Activated naive CD8-positive, alpha-beta T cell (primary cell): ENCODE results near the gene SELENOV.

ENCODE experiments used
- H3K27ac Mint-ChIP-seq: one replicate; pipeline ENCODE4 v1.8.0; 2021; ENCODE audit warnings: mixed read lengths
- H3K27me3 Mint-ChIP-seq: one replicate; pipeline ENCODE4 v1.8.0; 2021; ENCODE audit warnings: mixed read lengths
- H3K36me3 Mint-ChIP-seq: one replicate; pipeline ENCODE4 v1.8.0; 2021; ENCODE audit warnings: mixed read lengths
- H3K4me1 Mint-ChIP-seq: one replicate; pipeline ENCODE4 v1.8.0; 2021; ENCODE audit warnings: low read depth, mixed read lengths
- H3K4me3 Mint-ChIP-seq: one replicate; pipeline ENCODE4 v1.8.0; 2021; ENCODE audit warnings: mild to moderate bottlenecking, mixed read lengths
- H3K9me3 Mint-ChIP-seq: one replicate; pipeline ENCODE4 v1.8.0; 2021; ENCODE audit warnings: low read depth, mixed read lengths

Gene SELENOV

DNA sequence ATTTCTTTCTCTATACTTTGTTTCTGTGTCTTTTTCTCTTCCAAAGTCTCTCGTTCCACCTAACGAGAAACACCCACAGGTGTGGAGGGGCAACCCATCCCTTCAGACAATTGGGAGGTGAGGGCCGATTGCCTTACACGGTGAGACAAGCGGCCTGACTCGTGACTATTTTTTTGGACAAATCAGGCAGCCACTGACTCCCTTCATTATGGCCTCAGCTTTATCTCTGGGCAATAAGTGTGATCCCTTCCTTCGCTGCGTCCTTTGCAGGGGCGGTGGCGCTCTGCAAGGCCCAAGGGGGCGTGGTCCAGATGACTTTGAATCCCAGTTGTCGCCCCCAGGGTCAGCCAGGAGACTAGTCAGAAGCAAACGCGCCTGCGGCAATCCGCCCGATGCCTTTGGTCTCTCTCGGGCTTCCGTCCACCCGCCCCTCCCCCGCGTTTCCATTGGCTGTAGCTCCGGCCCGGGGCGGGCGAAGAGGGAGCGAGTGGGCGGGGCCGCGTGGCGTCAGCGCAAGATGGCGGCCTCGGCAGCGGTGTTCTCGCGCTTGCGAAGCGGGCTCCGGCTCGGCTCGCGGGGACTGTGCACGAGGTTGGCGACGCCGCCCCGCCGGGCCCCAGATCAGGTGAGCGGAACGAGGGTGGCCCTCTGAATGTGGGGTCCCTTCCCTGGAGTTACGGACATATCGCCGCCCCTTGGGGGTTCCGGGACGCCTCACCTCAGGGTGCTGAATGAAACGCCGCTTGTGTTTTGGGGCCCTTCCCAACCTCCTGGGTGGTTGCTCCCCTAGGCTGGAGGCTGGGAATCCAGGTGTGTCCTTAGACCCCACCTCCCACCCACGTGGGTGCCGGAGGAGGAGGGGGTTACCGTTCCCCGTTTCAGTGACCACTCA is 34.4 kb upstream of the SELENOV start, which contains the start of gene TIMM50:
Gene TIMM50 (plus strand): TSS at position 502 of the 892 bp plus-strand sequence. CDS start 16 bp downstream, at position 518.
- no peaks in the 10 kb centered on the region for H3K36me3 Mint-ChIP-seq
- peak within 1 kb of the TSS; percentile 97 for H3K4me3 Mint-ChIP-seq
- H3K27ac Mint-ChIP-seq: peak within 1 kb of the TSS; percentile 89
- H3K9me3 Mint-ChIP-seq: no peaks in the 10 kb centered on the region
- no peaks in the 10 kb centered on the region for H3K27me3 Mint-ChIP-seq
- peaks cover 24% of the 10 kb centered on the region for H3K4me1 Mint-ChIP-seq

DNA sequence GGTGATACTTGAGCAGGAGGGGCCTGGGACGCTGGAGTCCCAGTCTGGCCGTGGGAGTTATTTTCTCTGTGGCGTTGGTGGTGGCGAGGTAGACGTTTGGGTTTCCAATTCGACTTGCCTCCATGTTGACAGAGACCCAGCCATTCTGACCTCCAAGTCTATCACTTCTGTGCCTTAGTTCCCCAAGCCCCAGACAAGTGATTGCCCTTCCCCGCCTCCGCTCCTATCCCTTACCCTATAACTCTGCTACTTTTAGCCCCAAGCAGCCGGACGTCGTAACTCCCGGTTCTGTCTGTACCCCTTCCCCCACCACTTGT is 33.8 kb upstream of the SELENOV start:
- H3K9me3 Mint-ChIP-seq: no peaks in the 10 kb centered on the region
- H3K4me1 Mint-ChIP-seq: peaks cover 24% of the 10 kb centered on the region
- no peaks in the 10 kb centered on the region for H3K36me3 Mint-ChIP-seq
- peak overlapping the region; percentile 89 for H3K27ac Mint-ChIP-seq
- no peaks in the 10 kb centered on the region for H3K27me3 Mint-ChIP-seq
- H3K4me3 Mint-ChIP-seq: peak overlapping the region; percentile 97

DNA sequence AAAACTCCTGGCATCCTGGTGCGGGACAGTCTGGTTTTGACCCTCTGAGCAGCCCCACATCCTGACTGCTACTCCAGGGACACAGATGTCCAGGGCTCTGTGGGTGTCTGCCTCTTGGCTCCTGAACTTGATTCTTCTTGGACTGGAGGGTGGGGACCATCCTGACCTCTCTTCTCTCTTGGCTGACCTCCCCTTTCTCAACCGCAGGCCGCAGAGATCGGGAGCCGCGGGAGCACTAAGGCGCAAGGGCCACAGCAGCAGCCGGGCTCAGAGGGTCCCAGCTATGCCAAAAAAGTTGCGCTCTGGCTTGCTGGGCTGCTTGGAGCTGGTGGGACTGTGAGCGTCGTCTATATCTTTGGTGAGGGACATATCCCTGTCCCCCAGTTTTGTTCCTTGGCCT is 33.3 kb upstream of the SELENOV start:
- H3K27me3 Mint-ChIP-seq: no peaks in the 10 kb centered on the region
- H3K36me3 Mint-ChIP-seq: peaks cover under 1% of the 10 kb centered on the region
- H3K27ac Mint-ChIP-seq: peak overlapping the region; percentile 89
- no peaks in the 10 kb centered on the region for H3K9me3 Mint-ChIP-seq
- peaks cover 24% of the 10 kb centered on the region for H3K4me1 Mint-ChIP-seq
- peak overlapping the region; percentile 97 for H3K4me3 Mint-ChIP-seq

DNA sequence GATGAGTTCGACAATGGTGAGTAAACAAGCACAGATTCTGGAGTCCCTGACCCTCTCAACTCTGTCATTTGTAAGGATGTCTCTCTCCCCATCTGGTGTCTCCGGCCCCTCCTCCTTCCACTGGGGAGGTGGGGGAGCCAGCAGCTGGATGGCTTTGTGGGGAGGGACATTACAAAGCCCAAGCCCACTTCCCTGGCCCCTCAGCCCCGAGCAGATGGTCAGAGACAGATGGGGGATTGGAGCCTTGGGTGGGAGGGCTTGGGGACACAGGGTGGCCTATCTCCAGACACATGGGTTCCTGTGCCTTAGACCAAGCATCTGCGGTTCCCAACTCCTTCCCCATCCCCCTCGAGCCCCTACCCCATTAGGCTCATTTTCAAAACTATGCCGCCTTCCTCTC is 31.8 kb upstream of the SELENOV start:
- Mint-ChIP-seq H3K9me3 (no peaks in the 10 kb centered on the region), H3K27me3 (no peaks in the 10 kb centered on the region), H3K4me3 (peak overlapping the region; percentile 63), H3K27ac (peak overlapping the region; percentile 16), H3K36me3 (peaks cover 2% of the 10 kb centered on the region), H3K4me1 (peaks cover 24% of the 10 kb centered on the region)

DNA sequence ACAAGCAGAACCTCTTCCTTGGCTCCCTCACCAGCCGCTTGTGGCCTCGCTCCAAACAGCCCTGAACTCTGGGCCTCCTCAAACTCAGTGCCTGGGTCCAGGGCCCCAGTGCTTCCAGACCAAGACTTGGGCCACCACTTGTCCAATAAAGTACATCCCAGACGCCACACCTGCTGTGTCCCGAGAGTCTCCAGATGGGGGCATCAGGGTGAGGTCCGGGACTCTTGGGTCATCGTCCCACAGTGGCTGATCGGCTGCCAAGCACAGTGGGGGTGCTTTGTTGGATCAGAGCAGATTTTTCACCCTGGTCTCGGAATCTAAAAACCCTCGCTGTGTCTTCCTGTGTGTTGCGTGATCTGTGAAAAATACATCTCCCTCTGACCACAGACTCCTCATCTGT is 25.2 kb upstream of the SELENOV start:
- no peak overlapping the region for H3K4me3 Mint-ChIP-seq
- no peaks in the 10 kb centered on the region for H3K4me1 Mint-ChIP-seq

DNA sequence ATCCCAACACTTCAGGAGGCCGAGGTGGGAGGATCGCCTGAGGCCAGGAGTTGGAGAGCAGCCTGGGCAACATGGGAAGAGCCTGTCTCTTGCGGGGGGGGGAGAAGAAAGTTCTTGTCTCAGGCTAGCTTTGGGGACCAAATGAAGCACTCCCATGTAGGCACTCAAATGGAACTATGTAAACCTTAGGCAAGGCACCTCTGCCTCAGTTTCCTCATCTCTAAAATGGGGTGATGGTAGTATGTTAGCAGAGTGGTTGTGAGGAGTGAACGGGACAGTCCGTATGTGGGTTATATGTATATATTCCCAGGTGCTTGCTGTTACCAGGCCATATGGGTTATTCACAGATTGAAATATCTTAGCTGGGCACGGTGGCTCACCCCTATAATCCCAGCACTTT is 22.7 kb upstream of the SELENOV start:
- H3K4me1 Mint-ChIP-seq: no peaks in the 10 kb centered on the region
- no peak overlapping the region for H3K27ac Mint-ChIP-seq
- no peaks in the 10 kb centered on the region for H3K9me3 Mint-ChIP-seq
- peaks cover 4% of the 10 kb centered on the region for H3K36me3 Mint-ChIP-seq
- H3K27me3 Mint-ChIP-seq: no peaks in the 10 kb centered on the region
- no peak overlapping the region for H3K4me3 Mint-ChIP-seq

More for the DNA sequence above, 25.2 kb upstream of the SELENOV start:
- Mint-ChIP-seq H3K9me3 (no peaks in the 10 kb centered on the region), H3K36me3 (peaks cover 5% of the 10 kb centered on the region), H3K27me3 (no peaks in the 10 kb centered on the region), H3K27ac (no peak overlapping the region)

DNA sequence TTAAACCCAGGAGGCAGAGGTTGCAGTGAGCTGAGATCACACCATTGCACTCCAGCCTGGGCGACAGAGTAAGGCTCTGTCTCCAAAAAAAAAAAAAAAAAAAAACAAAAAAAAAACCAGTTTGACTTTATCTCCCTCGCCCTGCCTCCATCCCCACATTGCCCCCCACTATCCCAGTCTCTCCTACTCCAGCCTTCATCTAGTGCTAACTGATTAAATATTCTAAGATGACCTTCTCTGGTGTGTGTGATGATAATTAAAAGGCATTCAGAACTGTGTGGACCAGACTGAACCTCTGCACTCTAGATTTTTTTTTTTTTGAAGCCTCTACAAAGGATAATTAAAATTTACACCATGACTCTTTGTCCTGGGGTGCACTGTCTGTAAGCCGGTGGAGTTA is 22.2 kb upstream of the SELENOV start:
- Mint-ChIP-seq H3K27me3 (no peaks in the 10 kb centered on the region), H3K27ac (no peak overlapping the region), H3K4me1 (no peaks in the 10 kb centered on the region), H3K4me3 (no peak overlapping the region), H3K9me3 (no peaks in the 10 kb centered on the region), H3K36me3 (peaks cover 4% of the 10 kb centered on the region)

DNA sequence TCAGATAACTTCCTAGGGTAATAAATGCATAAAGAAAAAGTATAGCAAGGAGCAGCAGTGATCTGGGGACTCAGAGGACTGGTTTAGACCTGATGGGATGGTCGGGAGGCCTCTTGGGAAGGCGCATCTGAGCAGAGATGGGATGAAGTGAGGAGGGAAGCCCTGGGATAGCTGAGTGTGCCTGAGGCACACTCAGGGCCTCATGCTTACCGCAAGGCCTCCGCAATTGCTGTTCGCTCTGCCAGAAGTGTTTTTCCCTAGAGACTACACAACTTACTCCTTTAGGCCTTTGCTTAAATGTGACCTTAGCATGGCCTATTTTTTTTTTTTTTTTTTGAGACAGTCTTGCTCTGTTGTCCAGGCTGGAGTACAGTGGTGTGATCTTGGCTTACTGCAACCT is 20.3 kb upstream of the SELENOV start:
- no peak overlapping the region for H3K27ac Mint-ChIP-seq
- H3K36me3 Mint-ChIP-seq: no peaks in the 10 kb centered on the region
- H3K9me3 Mint-ChIP-seq: no peaks in the 10 kb centered on the region
- no peak overlapping the region for H3K4me3 Mint-ChIP-seq
- H3K27me3 Mint-ChIP-seq: peaks cover 10% of the 10 kb centered on the region
- peaks cover 12% of the 10 kb centered on the region for H3K4me1 Mint-ChIP-seq

DNA sequence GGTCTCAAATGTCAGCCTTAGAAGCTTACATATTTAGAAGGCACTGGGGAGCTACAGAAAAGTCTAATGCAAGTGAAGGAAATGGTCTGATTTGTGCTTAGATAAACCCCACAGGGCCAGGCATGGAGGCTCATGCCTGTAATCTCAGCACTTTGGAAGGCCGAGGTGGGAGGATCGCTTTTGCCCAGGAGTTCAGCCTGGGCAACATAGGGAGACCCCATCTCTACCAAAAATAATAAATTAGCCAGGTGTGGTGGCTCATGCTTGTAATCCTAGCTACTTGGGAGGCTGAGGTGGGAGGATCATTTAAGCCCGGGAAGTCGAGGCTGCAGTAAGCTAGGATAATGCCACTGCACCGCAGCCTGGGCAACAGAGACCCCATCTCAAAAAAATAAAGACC is 18.9 kb upstream of the SELENOV start:
- Mint-ChIP-seq H3K9me3 (no peaks in the 10 kb centered on the region), H3K4me3 (no peak overlapping the region), H3K4me1 (peaks cover 14% of the 10 kb centered on the region), H3K27me3 (peaks cover 19% of the 10 kb centered on the region), H3K36me3 (no peaks in the 10 kb centered on the region), H3K27ac (no peak overlapping the region)

DNA sequence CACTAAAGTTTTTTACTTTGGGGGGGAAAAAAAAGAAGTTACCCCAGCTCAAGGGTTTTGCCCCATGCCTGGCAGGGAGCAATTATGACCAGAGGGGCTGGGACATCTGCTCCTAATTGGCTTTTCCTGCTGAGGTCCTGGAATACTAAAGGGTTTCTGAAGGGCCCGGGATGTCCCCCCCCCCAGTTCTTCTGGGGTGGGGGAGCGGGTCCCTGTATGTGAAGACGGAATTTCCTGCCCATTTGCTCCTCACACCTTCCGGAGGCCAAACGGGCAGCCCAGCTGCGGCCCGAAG is 17.3 kb upstream of the SELENOV start:
- peaks cover 14% of the 10 kb centered on the region for H3K4me1 Mint-ChIP-seq
- H3K4me3 Mint-ChIP-seq: peak overlapping the region; percentile 20
- H3K27ac Mint-ChIP-seq: no peak overlapping the region

DNA sequence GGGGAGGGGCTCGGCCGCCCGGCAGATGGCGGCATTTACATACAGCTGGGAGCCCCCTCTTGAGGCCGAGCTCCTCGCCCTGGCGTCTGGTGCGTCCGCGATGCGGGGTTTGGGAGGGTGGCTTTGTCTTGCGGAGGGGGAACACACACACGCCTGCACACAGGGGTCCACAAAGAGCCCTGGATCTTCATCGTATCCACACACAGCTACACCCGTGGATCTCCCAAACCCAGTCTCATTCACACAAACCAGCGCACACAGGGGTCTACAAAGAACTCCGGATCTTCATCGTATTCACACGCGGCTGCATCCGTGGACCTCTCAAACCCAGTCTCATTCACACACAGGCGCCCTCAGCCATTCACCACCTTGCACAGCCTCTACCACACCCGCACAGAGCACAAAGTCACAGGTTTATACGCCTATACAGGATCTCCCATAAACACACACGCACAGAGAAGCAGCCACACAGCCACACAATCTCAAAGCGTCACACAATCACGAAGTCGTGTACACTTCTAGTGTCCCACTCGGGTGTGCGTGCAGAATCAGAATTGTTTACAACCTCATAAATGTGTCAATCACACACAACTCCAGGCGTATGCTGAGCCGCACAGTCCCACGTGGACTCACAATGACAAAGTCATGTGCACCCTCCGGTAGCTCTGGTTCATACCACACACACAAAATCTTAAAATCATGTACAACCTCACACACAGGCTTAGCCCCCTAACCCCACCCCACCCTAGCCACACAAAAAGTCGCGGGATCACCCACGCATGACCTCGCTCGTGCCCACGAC is 16.7 kb upstream of the SELENOV start:
- Mint-ChIP-seq H3K27ac (no peak overlapping the region), H3K4me1 (peaks cover 16% of the 10 kb centered on the region), H3K27me3 (peaks cover 21% of the 10 kb centered on the region), H3K9me3 (no peaks in the 10 kb centered on the region), H3K36me3 (no peaks in the 10 kb centered on the region), H3K4me3 (peak overlapping the region; percentile 70)

More for the DNA sequence above, 17.3 kb upstream of the SELENOV start:
- H3K36me3 Mint-ChIP-seq: no peaks in the 10 kb centered on the region
- peaks cover 21% of the 10 kb centered on the region for H3K27me3 Mint-ChIP-seq
- H3K9me3 Mint-ChIP-seq: no peaks in the 10 kb centered on the region

DNA sequence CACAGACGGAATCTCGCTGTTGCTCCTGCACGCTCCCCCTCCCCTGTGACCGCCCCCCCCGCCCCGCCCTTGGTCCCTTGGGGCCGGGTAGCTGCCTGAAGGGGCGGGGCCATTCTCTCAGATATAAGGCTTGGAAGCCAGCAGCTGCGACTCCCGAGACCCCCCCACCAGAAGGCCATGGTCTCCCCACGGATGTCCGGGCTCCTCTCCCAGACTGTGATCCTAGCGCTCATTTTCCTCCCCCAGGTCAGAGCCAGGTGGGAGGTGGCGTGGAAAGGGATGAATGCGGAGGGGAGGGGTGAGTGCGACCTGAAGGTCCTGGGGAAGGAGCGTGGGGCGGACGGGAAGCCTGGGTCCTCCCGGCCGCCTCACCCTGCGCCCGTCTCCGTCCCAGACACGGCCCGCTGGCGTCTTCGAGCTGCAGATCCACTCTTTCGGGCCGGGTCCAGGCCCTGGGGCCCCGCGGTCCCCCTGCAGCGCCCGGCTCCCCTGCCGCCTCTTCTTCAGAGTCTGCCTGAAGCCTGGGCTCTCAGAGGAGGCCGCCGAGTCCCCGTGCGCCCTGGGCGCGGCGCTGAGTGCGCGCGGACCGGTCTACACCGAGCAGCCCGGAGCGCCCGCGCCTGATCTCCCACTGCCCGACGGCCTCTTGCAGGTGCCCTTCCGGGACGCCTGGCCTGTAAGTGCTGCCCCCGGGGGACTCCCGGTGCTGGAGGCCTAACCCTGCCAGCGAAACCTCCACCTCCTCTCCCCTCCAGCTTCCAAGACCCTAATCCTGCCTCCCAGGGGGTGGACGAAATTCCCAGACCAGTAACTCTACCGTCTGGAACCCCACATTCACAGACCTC is 15.9 kb upstream of the SELENOV start, which contains the start of gene DLL3:
Gene DLL3 (plus strand): TSS at position 150 of the 845 bp plus-strand sequence. CDS start 28 bp downstream, at position 178.
- H3K27ac Mint-ChIP-seq: no peak within 1 kb of the TSS
- H3K36me3 Mint-ChIP-seq: no peaks in the 10 kb centered on the region
- peak within 1 kb of the TSS; percentile 70 for H3K4me3 Mint-ChIP-seq
- H3K4me1 Mint-ChIP-seq: peaks cover 22% of the 10 kb centered on the region
- H3K9me3 Mint-ChIP-seq: no peaks in the 10 kb centered on the region
- peaks cover 23% of the 10 kb centered on the region for H3K27me3 Mint-ChIP-seq

DNA sequence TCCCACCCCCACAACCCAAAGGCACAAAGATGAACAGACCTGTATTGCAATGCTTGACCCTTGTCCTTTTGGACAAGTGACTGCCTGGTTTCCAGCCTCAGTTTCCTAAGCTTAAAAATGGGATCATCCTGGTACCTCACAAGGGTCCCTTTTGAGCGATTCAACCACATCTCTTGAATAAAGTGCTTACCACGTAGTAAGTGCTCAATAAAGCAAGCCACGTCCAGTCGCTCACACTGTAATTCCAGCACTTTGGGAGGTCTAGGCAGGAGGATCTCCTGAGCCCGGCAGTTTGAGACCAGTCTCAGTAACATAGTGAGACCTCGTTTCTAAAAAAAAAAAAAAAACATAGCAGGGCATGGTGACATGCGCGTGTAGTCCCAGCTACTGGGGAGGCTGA is 15.0 kb upstream of the SELENOV start:
- H3K9me3 Mint-ChIP-seq: no peaks in the 10 kb centered on the region
- peaks cover 25% of the 10 kb centered on the region for H3K27me3 Mint-ChIP-seq
- no peak overlapping the region for H3K27ac Mint-ChIP-seq
- H3K4me3 Mint-ChIP-seq: peak overlapping the region; percentile 51
- no peaks in the 10 kb centered on the region for H3K36me3 Mint-ChIP-seq
- peaks cover 22% of the 10 kb centered on the region for H3K4me1 Mint-ChIP-seq

DNA sequence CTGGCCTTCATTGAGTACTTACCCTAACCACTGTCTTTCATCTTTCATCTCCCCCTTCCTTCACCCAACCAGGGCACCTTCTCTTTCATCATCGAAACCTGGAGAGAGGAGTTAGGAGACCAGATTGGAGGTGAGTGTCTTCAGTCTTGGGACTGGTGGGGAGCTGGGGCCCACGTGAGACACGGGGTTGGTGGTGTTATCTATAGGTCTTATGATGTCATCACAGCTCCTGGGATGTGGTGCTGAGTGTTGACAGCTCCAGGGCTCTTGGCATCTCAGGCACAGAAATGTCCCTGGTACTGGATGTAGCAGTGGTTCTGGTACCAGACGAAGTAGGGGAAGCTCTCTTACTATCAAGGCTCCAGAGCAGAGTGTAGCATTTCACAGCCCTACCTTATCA is 14.4 kb upstream of the SELENOV start:
- Mint-ChIP-seq H3K4me3 (no peak overlapping the region), H3K27ac (no peak overlapping the region), H3K36me3 (no peaks in the 10 kb centered on the region), H3K27me3 (peaks cover 25% of the 10 kb centered on the region), H3K9me3 (no peaks in the 10 kb centered on the region), H3K4me1 (peaks cover 22% of the 10 kb centered on the region)

DNA sequence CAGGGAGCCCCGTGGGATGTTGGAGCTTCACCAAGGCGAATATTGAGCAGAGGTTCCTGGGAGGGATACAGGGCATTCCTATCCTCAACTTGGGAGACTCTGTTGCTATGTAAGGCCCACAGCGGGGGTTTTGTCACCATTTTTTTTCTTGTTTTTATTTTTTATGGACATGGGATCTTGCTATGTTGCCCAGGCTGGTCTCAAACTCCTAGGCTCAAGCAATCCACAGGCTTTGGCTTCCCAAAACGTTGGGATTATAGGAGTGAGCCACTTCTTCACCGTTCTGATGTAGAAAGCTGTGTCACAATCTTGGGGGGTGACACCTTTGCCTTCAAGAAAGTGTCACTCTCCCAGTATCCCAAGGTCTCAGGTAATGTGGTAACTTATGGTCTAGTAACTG is 13.6 kb upstream of the SELENOV start:
- Mint-ChIP-seq H3K27me3 (peaks cover 27% of the 10 kb centered on the region), H3K9me3 (no peaks in the 10 kb centered on the region), H3K27ac (no peak overlapping the region), H3K36me3 (no peaks in the 10 kb centered on the region), H3K4me3 (no peak overlapping the region), H3K4me1 (peaks cover 23% of the 10 kb centered on the region)
